ENCODE results near the gene VKORC1L1.
"Not testable (repeated sequence)": the region's sequence is repeated elsewhere in the genome, so short reads cannot be mapped to it uniquely, and the experiment has no call there.

Gene VKORC1L1

GRCh38 chr7:65979583-65980477 lies 107.0 kb downstream of the VKORC1L1 start:
- DNase-seq = no peak

GRCh38 chr7:65980478-65981250 lies 107.8 kb downstream of the VKORC1L1 start:
- DNase-seq = no peak

GRCh38 chr7:65981965-65982792 lies 109.3 kb downstream of the VKORC1L1 start, which contains the start of gene GUSB:
Gene GUSB (minus strand): TSS chr7:65982213. CDS start chr7:65982183, 30 bp downstream.
- peak; percentile 63 for DNase-seq

- DNase-seq = no peak
Observed at GRCh38 chr7:65983965-65984658, 111.2 kb downstream of the VKORC1L1 start.

GRCh38 chr7:65988084-65988483 lies 115.2 kb downstream of the VKORC1L1 start:
- DNase-seq = no peak

GRCh38 chr7:65988503-65988902 lies 115.6 kb downstream of the VKORC1L1 start:
- not testable (repeated sequence) for DNase-seq

GRCh38 chr7:65989694-65990080 lies 116.8 kb downstream of the VKORC1L1 start:
- DNase-seq = no peak

GRCh38 chr7:65991829-65992228 lies 119.0 kb downstream of the VKORC1L1 start:
- DNase-seq = not testable (repeated sequence)

- no peak for DNase-seq
Observed at GRCh38 chr7:65992526-65992925, 119.7 kb downstream of the VKORC1L1 start.

- not testable (repeated sequence) for DNase-seq
Observed at GRCh38 chr7:65994984-65995383, 122.1 kb downstream of the VKORC1L1 start.

GRCh38 chr7:66000823-66001417 lies 128.0 kb downstream of the VKORC1L1 start:
- not testable (repeated sequence) for DNase-seq

GRCh38 chr7:66005115-66005671 lies 132.3 kb downstream of the VKORC1L1 start:
- not testable (repeated sequence) for DNase-seq

- DNase-seq = no peak
Observed at GRCh38 chr7:66007232-66007631, 134.4 kb downstream of the VKORC1L1 start.
